GM21367 (cell line): ENCODE data around the gene ANKRD55.
A peak's percentile ranks its signal among the peaks of the same experiment; 100 is the strongest.
"Not testable (repeated sequence)": the region's sequence is repeated elsewhere in the genome, so short reads cannot be mapped to it uniquely, and the experiment has no call there.

Experiments
- ATAC-seq: cut with Tn5 transposase; IDR thresholded peaks from one replicate; pipeline ENCODE4 v1.9.1; 2021; ENCODE audit not compliant: unreplicated experiment

Gene ANKRD55

DNA sequence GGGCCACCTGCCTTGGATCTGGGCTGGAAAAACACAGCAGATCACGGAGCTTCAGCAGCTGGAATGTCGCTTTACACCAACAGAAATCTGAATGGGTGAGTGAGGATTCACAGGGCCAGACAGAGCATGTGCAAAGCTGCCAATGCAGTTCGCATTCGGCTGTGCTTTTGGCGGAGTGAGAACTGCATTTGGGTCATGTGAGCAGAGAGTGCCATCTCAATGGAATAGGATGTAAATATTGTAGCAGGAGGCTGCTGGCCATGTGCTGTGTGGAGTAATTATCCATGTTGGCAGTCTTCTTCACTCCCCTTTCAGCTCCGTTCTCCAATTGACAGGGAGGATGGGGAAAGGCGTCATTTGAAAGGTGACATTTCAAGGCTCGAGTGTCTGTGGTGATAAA lies at the start of gene ANKRD55:
Gene ANKRD55 (minus strand): TSS at position 101 of the 400 bp plus-strand sequence. CDS start 417 bp downstream, outside the sequence.
- no peak for ATAC-seq

DNA sequence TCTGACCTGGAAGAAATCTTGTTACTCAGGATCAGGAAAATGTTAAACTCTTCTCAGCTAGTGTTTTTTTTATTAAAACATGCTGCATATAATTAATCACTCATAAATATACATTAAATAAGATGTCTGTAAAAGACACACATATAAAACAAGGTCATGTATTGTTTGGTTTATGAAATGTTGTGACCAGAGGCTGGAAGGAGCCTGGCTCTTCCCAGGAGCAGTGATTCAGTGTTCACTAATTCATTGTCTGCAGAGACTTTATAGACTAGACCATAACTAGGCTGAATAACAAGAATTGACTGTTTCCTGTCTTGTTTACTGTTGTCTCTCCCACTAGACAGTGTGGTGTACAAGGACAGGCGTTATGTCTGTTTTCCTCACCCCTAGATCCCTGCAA lies 49.1 kb upstream of the ANKRD55 start:
- no peak for ATAC-seq

DNA sequence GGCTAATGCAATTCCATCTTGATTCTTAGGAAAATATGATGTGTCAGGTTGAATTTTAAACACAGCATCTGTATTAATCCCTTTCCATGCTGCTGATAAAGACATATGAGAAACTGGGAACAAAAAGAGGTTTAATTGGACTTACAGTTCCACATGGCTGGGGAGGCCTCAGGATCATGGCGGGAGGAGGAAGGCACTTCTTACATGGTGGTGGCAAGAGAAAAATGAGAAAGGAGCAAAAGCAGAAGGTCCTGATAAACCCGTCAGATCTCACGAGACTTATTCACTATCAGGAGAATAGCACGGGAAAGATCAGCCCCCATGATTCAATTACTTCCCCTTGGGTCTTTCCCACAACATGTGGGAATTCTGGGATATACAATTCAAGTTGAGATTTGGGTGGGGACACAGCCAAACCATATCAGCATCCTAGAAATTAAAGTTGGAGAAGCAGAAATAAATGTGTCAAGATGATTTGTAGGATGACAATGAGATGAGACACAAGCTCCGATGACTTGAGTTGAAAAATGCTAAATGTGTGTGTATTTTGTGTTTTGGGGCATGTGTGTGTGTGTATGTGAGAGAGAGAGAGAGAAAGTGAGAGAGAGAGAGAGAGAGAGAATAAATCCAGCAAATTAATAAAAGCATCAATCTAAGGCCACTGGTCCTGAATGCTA lies 48.5 kb upstream of the ANKRD55 start:
- no peak for ATAC-seq

DNA sequence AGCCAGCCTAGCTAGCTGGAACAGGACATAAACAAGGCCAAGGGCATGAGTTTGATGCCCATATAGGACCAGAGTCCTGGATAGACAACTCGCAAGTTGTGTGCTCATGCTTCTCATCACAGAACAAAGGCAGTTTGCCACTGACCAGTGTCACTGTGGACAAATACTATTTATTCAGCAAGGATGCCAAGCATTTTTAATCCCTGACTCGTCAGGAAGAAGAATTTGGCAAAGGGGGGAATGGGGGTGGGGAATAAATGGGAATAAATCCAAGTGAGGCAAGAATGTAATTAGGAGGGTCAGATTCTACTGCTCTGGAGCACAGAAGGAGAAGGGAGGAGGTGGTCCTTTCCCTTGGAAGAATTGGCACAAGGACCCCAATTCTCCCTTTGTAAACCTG lies 46.8 kb upstream of the ANKRD55 start:
- no peak for ATAC-seq

DNA sequence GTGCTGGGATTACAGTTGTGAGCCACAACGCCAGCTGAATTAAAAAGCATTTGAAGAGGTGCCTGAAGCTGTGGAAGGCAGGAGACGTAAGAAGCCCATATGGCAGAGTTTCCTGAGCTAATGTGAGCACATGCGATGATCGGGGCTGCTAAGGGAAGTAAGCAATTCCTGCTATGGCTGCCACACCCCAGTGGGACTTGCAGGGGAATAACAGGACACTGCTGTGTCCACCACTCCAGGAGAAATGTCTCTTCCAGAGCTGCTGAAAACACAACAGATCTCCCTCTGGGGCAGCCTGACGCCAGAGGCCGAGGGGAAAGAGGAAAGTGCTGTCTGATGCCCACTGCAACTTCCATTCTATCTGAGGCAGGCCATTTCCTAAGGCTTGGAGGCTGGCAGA lies 46.2 kb upstream of the ANKRD55 start:
- ATAC-seq = no peak

DNA sequence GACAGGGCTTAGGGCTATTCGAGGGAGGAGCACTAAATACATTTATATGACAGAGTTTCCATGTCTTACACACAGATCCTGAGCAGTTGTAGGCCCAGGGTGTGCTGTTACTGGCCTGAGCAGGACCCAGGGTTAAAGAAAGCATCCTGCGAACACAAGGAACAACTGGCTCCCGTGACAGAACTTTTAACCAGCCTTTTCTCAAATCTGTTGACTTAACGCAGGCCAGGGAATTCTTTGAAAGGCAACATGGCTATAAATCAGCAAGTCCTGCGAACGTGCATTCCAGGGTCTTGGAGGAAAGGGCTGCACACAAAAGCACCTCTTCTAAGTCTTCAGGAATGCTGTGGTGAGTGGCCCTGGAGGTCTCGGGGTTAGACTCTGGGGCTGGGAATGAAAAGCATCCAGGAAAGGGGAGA lies 45.2 kb upstream of the ANKRD55 start:
- no peak for ATAC-seq

DNA sequence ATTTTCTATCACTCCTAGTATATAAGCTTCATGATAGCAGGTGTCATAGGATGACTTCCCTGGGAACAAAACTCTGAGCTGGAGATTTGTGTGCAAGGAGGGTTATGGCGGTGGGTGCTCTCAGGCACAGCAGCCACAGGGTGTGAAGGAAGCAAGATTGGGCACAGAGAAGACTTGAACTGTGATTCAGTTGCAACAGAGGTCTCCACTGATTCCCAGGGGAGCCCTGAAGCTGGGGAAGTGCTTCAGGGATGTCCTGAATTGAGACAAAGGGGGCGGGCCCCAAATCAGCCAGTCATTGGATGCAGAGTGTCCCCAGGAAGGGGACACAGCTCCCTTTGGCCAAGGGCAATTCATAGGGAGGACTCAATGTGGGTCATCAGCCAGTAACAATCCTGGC lies 44.4 kb upstream of the ANKRD55 start:
- no peak for ATAC-seq

DNA sequence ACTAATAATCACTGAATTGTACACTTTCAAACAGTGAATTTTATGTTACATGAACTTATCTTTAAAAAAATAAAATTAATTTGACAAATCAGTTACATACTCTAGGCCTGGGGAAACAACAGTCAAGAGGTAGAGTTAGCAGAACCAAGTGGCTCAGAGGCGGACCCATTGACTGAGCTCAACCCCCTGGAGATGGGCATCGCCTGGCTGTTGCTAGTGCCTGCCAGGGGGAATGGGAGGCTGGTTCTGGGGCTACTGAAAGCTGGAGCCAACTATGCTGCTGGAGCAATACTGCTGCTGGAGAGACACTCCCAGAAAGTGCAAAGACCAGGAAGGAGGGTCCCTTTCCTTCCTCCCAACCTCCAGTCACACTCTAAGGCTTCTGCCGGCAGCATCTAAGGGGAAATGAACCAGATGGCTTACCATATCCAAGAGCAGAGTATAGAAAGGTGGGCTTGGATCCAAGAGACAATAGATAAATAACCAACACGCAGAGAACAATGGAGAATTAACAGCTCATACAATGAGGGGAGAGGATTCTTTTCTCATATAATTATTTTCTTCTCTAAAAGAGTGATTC lies 40.3 kb upstream of the ANKRD55 start:
- no peak for ATAC-seq

DNA sequence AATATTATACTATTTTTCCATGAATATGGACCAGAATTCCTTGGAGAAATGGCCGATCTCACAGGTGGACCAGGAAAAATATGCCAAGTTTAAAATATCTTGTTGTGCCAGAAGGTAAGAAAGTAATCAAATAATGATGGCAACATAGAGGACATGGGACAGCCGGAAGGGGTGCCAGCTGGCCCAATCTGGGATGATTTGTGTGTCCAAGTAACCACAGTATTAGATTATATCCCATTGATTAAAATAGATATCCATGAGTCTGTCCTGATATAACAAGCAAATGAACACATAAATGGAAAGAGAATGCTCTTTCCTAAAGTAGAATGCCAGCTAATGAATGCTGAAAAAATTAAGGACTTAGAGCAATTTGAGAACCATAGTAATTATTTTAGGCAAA lies 39.6 kb upstream of the ANKRD55 start:
- no peak for ATAC-seq

DNA sequence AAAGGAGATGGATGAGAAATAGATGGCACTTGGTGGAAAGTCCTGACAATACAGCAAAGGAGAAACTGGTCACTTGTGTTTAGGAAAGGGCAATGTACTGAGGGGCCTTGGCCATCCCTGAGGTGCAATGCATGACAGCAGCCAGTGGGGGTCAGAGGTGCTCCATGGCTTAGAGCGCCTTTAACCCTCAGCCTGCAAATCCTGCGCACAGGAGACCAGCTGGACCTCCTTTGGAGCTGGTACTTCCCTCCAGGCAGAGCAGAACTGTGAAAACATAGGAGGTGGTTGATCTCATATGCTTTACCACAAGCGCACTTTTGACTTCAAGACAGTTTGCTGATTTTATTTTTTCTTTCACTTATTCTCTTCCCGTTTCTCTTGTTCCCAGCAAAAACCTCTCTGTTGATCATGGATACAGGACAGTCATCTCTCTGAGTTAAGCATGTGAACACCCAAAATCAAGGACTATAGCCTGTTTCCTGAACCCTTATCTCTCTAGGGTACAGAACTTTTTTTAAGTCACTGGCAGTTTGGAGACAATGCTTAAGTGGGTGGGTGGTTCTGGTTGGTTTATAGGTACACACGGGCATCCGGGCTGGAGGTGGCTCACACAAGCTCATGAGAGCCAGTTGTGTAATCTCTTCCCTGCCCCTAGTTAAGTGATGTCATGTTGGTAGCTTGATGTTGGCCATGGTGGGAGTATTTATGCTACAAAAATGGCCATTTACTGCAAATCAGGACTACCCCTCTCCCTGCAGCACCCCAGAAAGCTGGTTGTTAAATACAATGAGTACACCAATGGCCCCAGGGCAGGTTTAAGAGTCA lies 37.6 kb upstream of the ANKRD55 start:
- ATAC-seq = peak; percentile 80

DNA sequence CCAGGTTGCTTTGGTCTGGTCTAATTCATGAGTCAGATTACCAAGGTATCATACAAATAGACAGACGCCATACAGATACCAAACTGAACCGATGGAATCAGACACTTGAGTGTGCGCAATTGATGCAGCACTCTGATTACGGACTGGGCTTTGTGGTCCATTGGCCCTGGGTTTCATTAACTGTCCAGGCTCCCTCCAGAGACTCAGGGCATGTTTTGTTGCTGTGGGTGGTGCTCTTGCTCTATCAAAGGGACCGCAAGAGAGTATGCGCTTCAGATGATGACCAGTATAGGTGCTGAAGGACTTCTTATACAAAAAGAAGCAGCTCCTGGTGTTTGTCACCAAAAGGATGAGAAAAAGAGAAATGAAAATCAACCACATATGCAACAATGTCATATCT lies 36.9 kb upstream of the ANKRD55 start:
- ATAC-seq = no peak

DNA sequence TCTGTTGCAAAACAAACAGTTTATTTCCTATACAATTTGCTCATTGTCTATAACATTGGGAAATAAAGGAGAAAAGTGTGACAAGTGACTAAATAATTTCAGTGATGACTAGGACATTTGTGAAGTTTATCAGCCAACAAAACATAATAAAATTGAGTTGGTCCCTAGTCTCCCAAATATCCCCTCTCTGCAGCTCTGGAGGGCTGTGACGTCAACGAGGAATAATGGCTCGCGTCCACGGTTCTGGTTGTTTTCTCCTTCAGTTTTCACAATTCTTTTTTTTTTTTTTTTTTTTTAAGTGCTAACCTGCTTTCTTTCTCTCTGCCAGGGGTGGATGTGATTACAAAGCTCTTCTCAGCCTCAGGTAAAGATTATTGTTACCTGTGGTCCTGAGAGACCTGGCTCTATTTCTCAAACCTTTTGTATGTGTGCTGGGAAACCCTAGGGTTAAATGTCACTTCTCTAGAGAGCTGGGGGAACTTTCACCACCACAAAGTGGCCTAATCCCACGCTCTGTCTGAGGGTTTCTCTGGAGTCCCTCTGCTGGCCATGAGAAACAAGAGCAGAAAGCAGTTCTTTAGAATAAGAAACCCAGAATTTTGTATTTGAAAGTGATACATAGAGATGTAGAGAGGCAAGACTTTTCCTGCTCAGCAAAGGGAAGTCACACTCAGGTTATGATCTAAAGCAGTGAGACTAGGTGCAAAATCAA lies 36.2 kb upstream of the ANKRD55 start:
- no peak for ATAC-seq

DNA sequence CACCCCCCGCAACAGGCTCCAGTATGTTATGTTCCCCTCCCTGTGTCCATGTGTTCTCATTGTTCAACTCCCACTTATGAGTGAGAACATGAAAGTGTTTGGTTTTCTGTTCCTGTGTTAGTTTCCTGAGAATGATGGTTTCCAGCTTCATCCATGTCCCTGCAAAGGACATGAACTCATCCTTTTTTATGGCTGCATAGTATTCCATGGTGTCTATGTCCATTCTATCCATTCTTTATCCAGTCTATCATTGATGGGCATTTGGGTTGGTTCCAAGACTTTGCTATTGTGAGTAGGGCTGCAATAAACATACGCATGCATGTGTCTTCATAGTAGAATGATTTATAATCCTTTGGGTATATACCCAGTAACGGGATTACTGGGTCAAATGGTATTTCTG lies 35.6 kb upstream of the ANKRD55 start:
- not testable (repeated sequence) for ATAC-seq

DNA sequence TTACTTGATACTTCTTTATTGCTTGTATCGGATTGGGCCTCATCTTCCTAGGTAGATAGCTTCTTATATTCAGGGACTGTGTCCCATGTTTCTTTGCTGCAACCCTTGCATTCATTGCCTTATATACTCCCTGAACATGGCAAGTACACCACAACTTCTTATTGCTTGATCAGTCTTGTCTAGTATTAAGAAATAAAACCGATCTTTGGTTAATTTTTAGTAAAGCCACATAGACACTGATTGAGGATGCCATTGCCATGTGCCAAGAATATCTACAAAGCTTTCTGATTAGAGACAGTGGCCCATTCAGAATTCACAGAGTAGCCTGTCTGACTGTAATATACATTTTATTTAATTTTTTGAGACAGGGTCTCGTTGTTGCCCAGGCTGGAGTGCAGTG lies 34.7 kb upstream of the ANKRD55 start:
- no peak for ATAC-seq

DNA sequence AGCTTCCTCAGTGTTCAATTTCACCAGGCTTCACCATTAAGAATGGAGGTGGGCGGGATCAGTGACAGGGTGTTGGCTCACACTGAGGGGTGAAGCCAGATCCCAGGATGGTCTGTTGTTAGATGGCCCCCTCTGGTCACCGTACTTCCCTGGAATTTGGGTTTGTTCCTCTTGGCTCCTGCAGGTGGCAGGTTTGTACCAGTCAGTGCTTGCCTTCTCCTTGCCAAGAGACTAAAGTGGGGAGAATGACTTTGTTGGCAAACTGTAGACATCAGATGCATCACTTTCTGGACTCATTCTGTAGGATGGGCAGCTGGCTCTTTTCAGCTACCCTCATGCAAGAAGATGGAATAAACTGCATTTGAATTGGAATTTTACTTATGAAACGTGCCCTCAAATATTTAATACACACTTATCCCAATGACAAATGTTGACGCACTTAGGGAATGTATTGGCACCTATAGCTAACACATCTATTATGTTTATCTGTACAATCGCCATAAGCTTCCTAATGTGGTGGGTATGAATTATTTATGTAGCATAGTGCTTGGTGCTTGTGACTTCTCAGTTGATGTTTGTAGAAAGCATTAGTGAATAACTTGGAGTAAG lies 31.4 kb upstream of the ANKRD55 start:
- no peak for ATAC-seq

DNA sequence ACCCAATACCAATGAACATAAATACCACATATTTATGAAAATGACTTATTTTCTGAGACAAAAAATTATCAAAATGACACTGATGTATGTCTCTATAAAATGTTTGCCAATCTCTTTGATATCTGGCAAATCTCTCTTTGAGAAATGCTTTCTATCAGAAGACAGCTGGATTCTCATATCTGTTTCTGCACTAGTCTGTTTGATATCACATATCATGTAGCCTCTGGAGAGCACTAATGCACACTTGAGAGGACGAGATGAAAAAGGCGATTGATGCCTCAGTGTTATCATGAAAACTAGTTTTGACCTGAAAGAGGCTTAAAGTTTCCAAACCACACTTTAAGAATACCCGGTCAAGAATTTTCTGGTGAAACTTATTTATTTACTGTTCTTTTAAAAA lies 29.1 kb upstream of the ANKRD55 start:
- ATAC-seq = no peak

DNA sequence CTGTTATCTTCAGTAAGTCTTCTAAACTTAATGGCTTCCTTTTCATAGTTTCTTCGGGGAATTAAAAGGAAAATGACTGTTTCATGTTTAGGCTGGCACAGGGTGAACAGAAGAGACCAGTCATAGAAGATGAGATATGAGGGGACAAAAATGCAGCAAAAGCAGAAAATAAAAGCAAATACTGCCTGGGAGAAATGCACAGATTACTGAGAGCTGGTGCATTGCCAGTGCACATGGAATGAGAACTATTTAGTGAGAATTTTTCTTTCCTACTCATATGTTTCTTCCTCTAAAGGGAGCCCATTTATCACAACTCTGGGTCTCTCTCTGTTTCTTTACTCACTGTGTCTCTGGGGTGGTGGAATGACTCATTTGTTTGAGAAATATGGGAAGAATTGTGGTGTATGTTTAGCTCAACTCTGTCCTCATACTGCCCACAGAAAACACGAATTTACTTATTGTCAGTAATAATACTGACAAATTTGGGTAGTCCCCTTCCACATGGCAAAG lies 25.9 kb upstream of the ANKRD55 start:
- ATAC-seq = no peak

DNA sequence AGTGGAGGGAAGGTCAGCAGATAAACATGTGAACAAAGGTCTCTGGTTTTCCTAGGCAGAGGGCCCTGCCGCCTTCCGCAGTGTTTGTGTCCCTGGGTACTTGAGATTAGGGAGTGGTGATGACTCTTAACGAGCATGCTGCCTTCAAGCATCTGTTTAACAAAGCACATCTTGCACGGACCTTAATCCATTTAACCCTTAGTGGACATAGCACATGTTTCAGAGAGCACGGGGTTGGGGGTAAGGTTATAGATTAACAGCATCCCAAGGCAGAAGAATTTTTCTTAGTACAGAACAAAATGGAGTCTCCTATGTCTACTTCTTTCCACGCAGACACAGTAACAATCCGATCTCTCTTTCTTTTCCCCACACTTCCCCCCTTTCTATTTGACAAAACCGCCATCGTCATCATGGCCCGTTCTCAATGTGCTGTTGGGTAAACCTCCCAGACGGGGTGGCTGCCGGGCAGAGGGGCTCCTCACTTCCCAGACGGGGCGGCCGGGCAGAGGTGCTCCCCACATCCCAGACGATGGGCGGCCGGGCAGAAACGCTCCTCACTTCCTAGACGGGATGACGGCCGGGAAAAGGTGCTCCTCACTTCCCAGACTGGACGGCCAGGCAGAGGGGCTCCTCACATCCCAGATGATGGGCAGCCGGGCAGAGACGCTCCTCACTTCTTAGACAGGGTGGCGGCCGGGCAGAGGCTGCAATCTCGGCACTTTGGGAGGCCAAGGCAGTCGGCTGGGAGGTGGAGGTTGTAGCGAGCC lies 24.8 kb upstream of the ANKRD55 start:
- not testable (repeated sequence) for ATAC-seq

DNA sequence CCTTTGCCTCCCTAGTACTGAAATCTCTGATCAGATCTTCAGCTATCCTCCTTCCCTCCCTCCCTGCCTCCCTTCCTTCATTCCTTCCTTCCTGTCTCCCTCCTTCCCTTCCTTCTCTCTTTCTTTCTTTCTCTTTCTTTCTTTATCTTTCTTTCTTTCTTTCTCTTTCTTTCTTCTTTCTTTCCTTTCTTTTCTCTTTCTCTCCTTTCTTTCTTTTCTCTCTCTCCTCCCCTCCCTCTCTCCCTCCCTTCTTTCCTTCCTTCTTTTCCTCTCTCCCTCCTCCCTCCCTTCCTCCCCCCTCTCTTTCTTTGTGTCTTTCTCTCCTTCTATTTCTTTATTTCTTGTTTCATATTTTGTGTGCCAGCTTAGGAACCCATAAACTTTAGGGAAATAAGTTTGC lies 23.9 kb upstream of the ANKRD55 start:
- ATAC-seq = no peak

DNA sequence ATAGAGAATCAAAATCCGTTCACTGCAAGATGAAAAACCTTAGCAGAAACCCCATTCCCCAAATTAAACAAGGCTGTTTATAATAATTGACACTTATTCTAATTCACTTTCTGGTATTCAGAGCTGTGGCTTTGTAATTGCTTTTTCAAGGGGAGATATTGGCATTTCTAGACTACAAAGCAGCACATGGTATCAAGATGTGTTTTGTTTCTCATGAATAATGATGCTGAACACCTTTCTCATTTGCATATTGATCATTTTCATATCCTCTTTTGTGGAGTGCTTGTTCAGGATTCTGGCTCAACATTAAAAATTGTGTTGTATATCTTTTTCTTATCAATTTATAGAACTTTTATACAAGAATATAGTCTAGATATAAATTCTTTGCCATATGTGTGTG lies 22.4 kb upstream of the ANKRD55 start:
- ATAC-seq = no peak
